GM23338 (cell line): ENCODE data around the gene GLI3. TPM values are rescaled to one million over a fixed set of nuclear protein-coding genes. Genes with fewer than 3 reads are reported as not detected.

Source experiments
- ATAC-seq: fragments of 200-7000 bp; cut with Tn5 transposase; 3 replicates; pipeline ENCODE4 v1.9.1; 2020
- DNase-seq: peaks from one replicate; pipeline ENCODE4 v3.0.0-alpha.2; 2015; ENCODE audit warnings: low spot score
- H2AFZ ChIP-seq: fragments of 200-600 bp; sonication (generic); 2 replicates; pipeline ENCODE4 v1.8.0; 2016; ENCODE audit warnings: antibody characterized with exemption, mild to moderate bottlenecking, moderate library complexity
- H3F3A ChIP-seq: fragments of 200-600 bp; sonication (generic); replicated peaks from 2 replicates; pipeline ENCODE4 v1.8.0; 2017; ENCODE audit warnings: antibody characterized with exemption, mixed run types, low read depth
- H3K27ac ChIP-seq: fragments of 200-600 bp; sonication (generic); 2 replicates; pipeline ENCODE4 v1.6.1; 2016; ENCODE audit warnings: low read depth
- H3K27me3 ChIP-seq: fragments of 200-600 bp; sonication (generic); 2 replicates; pipeline ENCODE4 v1.8.0; 2016; ENCODE audit warnings: mild to moderate bottlenecking, mixed run types, moderate library complexity; ENCODE audit not compliant: insufficient read depth
- H3K36me3 ChIP-seq: fragments of 200-600 bp; sonication (generic); 2 replicates; pipeline ENCODE4 v1.8.0; 2016; ENCODE audit warnings: mild to moderate bottlenecking; ENCODE audit not compliant: insufficient read depth
- H3K4me1 ChIP-seq: fragments of 200-600 bp; sonication (generic); 2 replicates; pipeline ENCODE4 v1.8.0; 2016; ENCODE audit warnings: mild to moderate bottlenecking, moderate library complexity; ENCODE audit not compliant: insufficient read depth
- H3K4me2 ChIP-seq: fragments of 200-600 bp; sonication (generic); 2 replicates; pipeline ENCODE4 v1.7.1; 2017; ENCODE audit warnings: mixed run types
- H3K4me3 ChIP-seq: fragments of 200-600 bp; sonication (generic); 2 replicates; pipeline ENCODE4 v1.6.1; 2016; ENCODE audit warnings: mixed run types
- H3K79me2 ChIP-seq: fragments of 200-600 bp; sonication (generic); replicated peaks from 2 replicates; pipeline ENCODE4 v1.8.0; 2017; ENCODE audit warnings: mild to moderate bottlenecking; ENCODE audit not compliant: insufficient read depth
- H3K9me2 ChIP-seq: fragments of 200-600 bp; sonication (generic); 2 replicates; pipeline ENCODE4 v1.8.0; 2017; ENCODE audit not compliant: insufficient read depth
- H4K20me1 ChIP-seq: fragments of 200-600 bp; sonication (generic); replicated peaks from 2 replicates; pipeline ENCODE4 v1.8.0; 2017; ENCODE audit warnings: mild to moderate bottlenecking; ENCODE audit not compliant: insufficient read depth
- H3K27ac Mint-ChIP-seq: 2 replicates; pipeline ENCODE4 v1.8.0; 2020; ENCODE audit warnings: inconsistent platforms, mild to moderate bottlenecking, moderate library complexity, mixed read lengths
- H3K27me3 Mint-ChIP-seq: 3 replicates; pipeline ENCODE4 v1.8.0; 2022; ENCODE audit warnings: low read depth, mild to moderate bottlenecking, moderate library complexity, mixed read lengths, inconsistent platforms; ENCODE audit not compliant: insufficient read depth, poor library complexity
- H3K36me3 Mint-ChIP-seq: 3 replicates; pipeline ENCODE4 v1.8.0; 2021; ENCODE audit warnings: low read depth, mild to moderate bottlenecking, inconsistent platforms, moderate library complexity, mixed read lengths
- H3K4me1 Mint-ChIP-seq: 3 replicates; pipeline ENCODE4 v1.8.0; 2020; ENCODE audit warnings: mild to moderate bottlenecking, inconsistent platforms, mixed read lengths
- H3K4me3 Mint-ChIP-seq: 3 replicates; pipeline ENCODE4 v1.8.0; 2021; ENCODE audit warnings: moderate library complexity, mild to moderate bottlenecking, inconsistent platforms, mixed read lengths
- H3K9me3 Mint-ChIP-seq: 3 replicates; pipeline ENCODE4 v1.8.0; 2020; ENCODE audit warnings: moderate library complexity, mild to moderate bottlenecking, inconsistent platforms, mixed read lengths
- CREB1 ChIP-seq: fragments of 250-450 bp; sonication (Bioruptor Pico); IDR thresholded peaks from 2 replicates; pipeline ENCODE4 v1.5.0; 2020; ENCODE audit warnings: low read depth, mild to moderate bottlenecking, moderate library complexity
- EZH2 ChIP-seq: fragments of 200-600 bp; sonication (generic); IDR thresholded peaks from one replicate; pipeline ENCODE4 v1.8.0; 2017; ENCODE audit warnings: antibody characterized with exemption, mild to moderate bottlenecking, low read depth; ENCODE audit not compliant: unreplicated experiment
- EZH2phosphoT487 ChIP-seq: fragments of 200-600 bp; sonication (generic); IDR thresholded peaks from one replicate; pipeline ENCODE4 v1.8.1; 2018; ENCODE audit warnings: antibody characterized with exemption; ENCODE audit not compliant: unreplicated experiment
- JUNB ChIP-seq: IDR thresholded peaks from one replicate; pipeline ENCODE4 v1.6.1; 2016; ENCODE audit warnings: antibody characterized with exemption; ENCODE audit not compliant: unreplicated experiment
- NANOG ChIP-seq: IDR thresholded peaks from 2 replicates; pipeline ENCODE4 v1.6.1; 2016; ENCODE audit warnings: antibody characterized with exemption, borderline replicate concordance
- POLR2AphosphoS5 ChIP-seq: IDR thresholded peaks from 2 replicates; pipeline ENCODE4 v1.6.1; 2016; ENCODE audit warnings: antibody characterized with exemption, low read depth
- STAT1 ChIP-seq: IDR thresholded peaks from one replicate; pipeline ENCODE4 v1.6.1; 2016; ENCODE audit warnings: antibody characterized with exemption; ENCODE audit not compliant: unreplicated experiment
- ZNF114 ChIP-seq: fragments of 250-450 bp; sonication (Bioruptor Pico); IDR thresholded peaks from 2 replicates; pipeline ENCODE4 v1.5.0; 2020; ENCODE audit warnings: mild to moderate bottlenecking, moderate library complexity
- ZNF331 ChIP-seq: fragments of 250-450 bp; sonication (Bioruptor Pico); IDR thresholded peaks from 2 replicates; pipeline ENCODE4 v1.5.0; 2020; ENCODE audit warnings: low read depth, mild to moderate bottlenecking, moderate library complexity
- polyA plus RNA-seq: library from polyadenylated mRNA; unstranded; fragments of >200 nt; fragmentation: Nextera tagmentation; extraction: Ambion mirVana; gene quantifications from 2 replicates; pipeline ENCODE4 v1.2.1, GENCODE V29; 2016
- total RNA-seq: library from RNA; depleted of rRNA; stranded (reverse); fragments of >200 nt; shearing (Covaris generic); gene quantifications from 2 replicates; pipeline ENCODE4 v1.2.3, GENCODE V29; 2014
- TF ChIP-seq, protein P1 (sequence below): IDR thresholded peaks from one replicate; pipeline ENCODE4 v1.6.1; 2018; ENCODE audit warnings: antibody characterized with exemption; ENCODE audit not compliant: unreplicated experiment
- TF ChIP-seq, protein P2 (sequence below): IDR thresholded peaks from 2 replicates; pipeline ENCODE4 v1.6.1; 2016; ENCODE audit warnings: antibody characterized with exemption
- TF ChIP-seq, protein P3 (sequence below): fragments of 250-450 bp; sonication (Bioruptor Pico); IDR thresholded peaks from 2 replicates; pipeline ENCODE4 v1.5.0; 2020; ENCODE audit warnings: mild to moderate bottlenecking, moderate library complexity
- TF ChIP-seq, protein P4 (sequence below), 2 experiments: fragments of 200-600 bp in 1 of 2; sonication (generic) in 1 of 2; conservative IDR thresholded peaks; 2 replicates each; pipeline versions ENCODE4 v1.5.1 to v1.6.1; 2016 to 2017; ENCODE audit warnings: antibody characterized with exemption in 2 of 2, low read depth in 2 of 2, mild to moderate bottlenecking in 2 of 2, moderate library complexity in 1 of 2

GLI3 gene
- total and polyA plus RNA-seq, 2 experiments from 2014 or later = 16.1 to 17.9 TPM

DNA sequence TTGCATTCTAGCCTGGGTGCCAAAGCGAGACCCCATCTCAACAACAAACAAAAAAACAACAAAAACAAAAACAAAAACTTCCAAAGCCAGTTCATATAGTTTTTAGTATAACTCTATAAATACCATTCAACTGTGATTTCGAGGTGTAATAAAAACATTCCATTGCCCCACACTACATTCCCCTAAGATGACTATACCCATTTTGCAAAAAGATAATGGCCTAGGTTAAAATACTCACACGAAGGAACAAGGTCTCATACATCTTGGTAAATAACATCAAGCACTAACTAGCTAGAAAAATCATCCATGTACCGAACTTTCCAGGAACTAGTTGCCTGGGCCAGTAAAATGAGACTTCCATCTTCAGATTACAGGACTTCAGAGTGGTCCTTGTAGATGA, 55.4 kb downstream of the GLI3 start:
- H3K9me2 ChIP-seq = no peaks in the 10 kb centered on the region; the same call in 1 of the 2 replicates
- no peaks in the 10 kb centered on the region for H3F3A ChIP-seq
- Mint-ChIP-seq H3K4me3 (no peak overlapping the region), H3K9me3 (no peaks in the 10 kb centered on the region), H3K4me1 (peaks cover 16% of the 10 kb centered on the region), H3K27me3 (peaks cover 4% of the 10 kb centered on the region), H3K27ac (no peak overlapping the region), H3K36me3 (peaks cover 21% of the 10 kb centered on the region)
- no peak overlapping the region for H3K4me2 ChIP-seq
- H3K4me3 ChIP-seq = no peak overlapping the region
- no peak overlapping the region for H3K27ac ChIP-seq
- no peaks in the 10 kb centered on the region; the same call in 1 of the 2 replicates for H4K20me1 ChIP-seq
- H3K79me2 ChIP-seq = peaks cover 13% of the 10 kb centered on the region
- no peaks in the 10 kb centered on the region; the same call in 1 of the 2 replicates for H3K4me1 ChIP-seq
- no peaks in the 10 kb centered on the region for H3K27me3 ChIP-seq
- TF ChIP-seq CREB1 (CRISPR knock-in tag) = no peak
- no peak for TF ChIP-seq ZNF114
- TF ChIP-seq, protein P1, sequence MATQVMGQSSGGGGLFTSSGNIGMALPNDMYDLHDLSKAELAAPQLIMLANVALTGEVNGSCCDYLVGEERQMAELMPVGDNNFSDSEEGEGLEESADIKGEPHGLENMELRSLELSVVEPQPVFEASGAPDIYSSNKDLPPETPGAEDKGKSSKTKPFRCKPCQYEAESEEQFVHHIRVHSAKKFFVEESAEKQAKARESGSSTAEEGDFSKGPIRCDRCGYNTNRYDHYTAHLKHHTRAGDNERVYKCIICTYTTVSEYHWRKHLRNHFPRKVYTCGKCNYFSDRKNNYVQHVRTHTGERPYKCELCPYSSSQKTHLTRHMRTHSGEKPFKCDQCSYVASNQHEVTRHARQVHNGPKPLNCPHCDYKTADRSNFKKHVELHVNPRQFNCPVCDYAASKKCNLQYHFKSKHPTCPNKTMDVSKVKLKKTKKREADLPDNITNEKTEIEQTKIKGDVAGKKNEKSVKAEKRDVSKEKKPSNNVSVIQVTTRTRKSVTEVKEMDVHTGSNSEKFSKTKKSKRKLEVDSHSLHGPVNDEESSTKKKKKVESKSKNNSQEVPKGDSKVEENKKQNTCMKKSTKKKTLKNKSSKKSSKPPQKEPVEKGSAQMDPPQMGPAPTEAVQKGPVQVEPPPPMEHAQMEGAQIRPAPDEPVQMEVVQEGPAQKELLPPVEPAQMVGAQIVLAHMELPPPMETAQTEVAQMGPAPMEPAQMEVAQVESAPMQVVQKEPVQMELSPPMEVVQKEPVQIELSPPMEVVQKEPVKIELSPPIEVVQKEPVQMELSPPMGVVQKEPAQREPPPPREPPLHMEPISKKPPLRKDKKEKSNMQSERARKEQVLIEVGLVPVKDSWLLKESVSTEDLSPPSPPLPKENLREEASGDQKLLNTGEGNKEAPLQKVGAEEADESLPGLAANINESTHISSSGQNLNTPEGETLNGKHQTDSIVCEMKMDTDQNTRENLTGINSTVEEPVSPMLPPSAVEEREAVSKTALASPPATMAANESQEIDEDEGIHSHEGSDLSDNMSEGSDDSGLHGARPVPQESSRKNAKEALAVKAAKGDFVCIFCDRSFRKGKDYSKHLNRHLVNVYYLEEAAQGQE = no peak
- no peak for TF ChIP-seq ZNF331
- TF ChIP-seq, protein P2, sequence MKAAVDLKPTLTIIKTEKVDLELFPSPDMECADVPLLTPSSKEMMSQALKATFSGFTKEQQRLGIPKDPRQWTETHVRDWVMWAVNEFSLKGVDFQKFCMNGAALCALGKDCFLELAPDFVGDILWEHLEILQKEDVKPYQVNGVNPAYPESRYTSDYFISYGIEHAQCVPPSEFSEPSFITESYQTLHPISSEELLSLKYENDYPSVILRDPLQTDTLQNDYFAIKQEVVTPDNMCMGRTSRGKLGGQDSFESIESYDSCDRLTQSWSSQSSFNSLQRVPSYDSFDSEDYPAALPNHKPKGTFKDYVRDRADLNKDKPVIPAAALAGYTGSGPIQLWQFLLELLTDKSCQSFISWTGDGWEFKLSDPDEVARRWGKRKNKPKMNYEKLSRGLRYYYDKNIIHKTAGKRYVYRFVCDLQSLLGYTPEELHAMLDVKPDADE = no peak
- TF ChIP-seq STAT1 = no peak
- no peak for TF ChIP-seq POLR2AphosphoS5
- no peak for TF ChIP-seq EZH2phosphoT487
- TF ChIP-seq, protein P3, sequence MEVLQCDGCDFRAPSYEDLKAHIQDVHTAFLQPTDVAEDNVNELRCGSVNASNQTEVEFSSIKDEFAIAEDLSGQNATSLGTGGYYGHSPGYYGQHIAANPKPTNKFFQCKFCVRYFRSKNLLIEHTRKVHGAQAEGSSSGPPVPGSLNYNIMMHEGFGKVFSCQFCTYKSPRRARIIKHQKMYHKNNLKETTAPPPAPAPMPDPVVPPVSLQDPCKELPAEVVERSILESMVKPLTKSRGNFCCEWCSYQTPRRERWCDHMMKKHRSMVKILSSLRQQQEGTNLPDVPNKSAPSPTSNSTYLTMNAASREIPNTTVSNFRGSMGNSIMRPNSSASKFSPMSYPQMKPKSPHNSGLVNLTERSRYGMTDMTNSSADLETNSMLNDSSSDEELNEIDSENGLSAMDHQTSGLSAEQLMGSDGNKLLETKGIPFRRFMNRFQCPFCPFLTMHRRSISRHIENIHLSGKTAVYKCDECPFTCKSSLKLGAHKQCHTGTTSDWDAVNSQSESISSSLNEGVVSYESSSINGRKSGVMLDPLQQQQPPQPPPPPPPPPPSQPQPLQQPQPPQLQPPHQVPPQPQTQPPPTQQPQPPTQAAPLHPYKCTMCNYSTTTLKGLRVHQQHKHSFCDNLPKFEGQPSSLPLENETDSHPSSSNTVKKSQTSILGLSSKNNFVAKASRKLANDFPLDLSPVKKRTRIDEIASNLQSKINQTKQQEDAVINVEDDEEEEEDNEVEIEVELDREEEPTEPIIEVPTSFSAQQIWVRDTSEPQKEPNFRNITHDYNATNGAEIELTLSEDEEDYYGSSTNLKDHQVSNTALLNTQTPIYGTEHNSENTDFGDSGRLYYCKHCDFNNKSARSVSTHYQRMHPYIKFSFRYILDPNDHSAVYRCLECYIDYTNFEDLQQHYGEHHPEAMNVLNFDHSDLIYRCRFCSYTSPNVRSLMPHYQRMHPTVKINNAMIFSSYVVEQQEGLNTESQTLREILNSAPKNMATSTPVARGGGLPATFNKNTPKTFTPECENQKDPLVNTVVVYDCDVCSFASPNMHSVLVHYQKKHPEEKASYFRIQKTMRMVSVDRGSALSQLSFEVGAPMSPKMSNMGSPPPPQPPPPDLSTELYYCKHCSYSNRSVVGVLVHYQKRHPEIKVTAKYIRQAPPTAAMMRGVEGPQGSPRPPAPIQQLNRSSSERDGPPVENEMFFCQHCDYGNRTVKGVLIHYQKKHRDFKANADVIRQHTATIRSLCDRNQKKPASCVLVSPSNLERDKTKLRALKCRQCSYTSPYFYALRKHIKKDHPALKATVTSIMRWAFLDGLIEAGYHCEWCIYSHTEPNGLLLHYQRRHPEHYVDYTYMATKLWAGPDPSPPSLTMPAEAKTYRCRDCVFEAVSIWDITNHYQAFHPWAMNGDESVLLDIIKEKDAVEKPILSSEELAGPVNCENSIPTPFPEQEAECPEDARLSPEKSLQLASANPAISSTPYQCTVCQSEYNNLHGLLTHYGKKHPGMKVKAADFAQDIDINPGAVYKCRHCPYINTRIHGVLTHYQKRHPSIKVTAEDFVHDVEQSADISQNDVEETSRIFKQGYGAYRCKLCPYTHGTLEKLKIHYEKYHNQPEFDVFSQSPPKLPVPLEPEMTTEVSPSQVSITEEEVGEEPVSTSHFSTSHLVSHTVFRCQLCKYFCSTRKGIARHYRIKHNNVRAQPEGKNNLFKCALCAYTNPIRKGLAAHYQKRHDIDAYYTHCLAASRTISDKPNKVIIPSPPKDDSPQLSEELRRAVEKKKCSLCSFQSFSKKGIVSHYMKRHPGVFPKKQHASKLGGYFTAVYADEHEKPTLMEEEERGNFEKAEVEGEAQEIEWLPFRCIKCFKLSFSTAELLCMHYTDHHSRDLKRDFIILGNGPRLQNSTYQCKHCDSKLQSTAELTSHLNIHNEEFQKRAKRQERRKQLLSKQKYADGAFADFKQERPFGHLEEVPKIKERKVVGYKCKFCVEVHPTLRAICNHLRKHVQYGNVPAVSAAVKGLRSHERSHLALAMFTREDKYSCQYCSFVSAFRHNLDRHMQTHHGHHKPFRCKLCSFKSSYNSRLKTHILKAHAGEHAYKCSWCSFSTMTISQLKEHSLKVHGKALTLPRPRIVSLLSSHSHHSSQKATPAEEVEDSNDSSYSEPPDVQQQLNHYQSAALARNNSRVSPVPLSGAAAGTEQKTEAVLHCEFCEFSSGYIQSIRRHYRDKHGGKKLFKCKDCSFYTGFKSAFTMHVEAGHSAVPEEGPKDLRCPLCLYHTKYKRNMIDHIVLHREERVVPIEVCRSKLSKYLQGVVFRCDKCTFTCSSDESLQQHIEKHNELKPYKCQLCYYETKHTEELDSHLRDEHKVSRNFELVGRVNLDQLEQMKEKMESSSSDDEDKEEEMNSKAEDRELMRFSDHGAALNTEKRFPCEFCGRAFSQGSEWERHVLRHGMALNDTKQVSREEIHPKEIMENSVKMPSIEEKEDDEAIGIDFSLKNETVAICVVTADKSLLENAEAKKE (CRISPR knock-in tag) = no peak
- TF ChIP-seq, protein P4, sequence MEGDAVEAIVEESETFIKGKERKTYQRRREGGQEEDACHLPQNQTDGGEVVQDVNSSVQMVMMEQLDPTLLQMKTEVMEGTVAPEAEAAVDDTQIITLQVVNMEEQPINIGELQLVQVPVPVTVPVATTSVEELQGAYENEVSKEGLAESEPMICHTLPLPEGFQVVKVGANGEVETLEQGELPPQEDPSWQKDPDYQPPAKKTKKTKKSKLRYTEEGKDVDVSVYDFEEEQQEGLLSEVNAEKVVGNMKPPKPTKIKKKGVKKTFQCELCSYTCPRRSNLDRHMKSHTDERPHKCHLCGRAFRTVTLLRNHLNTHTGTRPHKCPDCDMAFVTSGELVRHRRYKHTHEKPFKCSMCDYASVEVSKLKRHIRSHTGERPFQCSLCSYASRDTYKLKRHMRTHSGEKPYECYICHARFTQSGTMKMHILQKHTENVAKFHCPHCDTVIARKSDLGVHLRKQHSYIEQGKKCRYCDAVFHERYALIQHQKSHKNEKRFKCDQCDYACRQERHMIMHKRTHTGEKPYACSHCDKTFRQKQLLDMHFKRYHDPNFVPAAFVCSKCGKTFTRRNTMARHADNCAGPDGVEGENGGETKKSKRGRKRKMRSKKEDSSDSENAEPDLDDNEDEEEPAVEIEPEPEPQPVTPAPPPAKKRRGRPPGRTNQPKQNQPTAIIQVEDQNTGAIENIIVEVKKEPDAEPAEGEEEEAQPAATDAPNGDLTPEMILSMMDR (conservative IDR thresholded peaks at IDR 0.05; ENCODE audit: low read depth in 2 of 2) = no peak
- TF ChIP-seq JUNB = no peak
- no peak for TF ChIP-seq NANOG
- TF ChIP-seq EZH2 = no peak
- no peaks in the 10 kb centered on the region for H3K36me3 ChIP-seq
- no peak for ATAC-seq
- no peak overlapping the region for H2AFZ ChIP-seq
- no peak for DNase-seq
